Measurements from ENCODE around the gene GALNT9.
"Not testable (repeated sequence)": the region's sequence is repeated elsewhere in the genome, so short reads cannot be mapped to it uniquely, and the experiment has no call there.

The GALNT9 gene

DNA sequence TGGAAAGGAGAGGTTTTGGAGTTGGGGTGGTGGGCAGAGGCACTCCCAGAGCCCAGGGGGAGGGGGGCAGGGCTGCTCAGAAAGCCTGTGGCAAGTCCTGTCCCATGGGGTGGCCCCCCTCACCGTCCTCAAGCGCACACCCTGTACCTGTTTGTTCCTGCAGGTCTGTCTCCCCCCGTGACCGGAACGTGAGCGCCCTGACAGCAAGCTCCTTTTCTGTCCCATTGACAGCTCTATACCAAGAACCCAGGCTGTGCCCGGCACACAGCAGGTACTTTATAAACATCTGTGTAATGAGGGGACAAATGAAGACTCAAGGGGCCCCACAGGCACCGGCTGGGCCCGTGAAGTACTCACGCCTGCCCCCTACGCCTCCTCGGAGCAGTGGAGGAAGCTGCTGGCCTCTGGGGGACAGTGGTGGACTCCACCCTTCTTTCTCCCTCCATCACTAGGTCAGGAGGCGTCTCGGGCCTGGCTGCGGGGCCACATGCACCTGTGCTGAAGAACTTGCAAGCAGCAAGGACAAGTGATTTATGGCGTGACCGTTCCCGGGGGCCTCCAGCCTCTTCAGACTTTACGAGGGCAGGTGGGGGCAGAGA is 65.8 kb downstream of the GALNT9 start:
- no peak for DNase-seq

DNA sequence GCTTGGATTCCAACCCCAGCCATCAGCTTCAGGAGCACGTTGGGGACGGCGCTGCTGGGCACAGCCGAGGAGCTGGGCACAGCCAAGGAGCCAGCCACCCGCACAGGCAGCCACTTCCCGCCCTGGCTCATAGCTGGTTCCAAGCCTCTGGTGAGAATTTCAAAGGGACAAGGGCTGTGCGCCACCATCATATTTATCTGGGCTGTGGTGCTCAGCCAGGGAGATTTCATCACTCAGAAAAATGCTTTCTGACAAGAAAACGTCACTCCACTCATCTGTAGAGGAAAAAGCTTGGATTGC is 66.4 kb downstream of the GALNT9 start:
- DNase-seq, result no peak

DNA sequence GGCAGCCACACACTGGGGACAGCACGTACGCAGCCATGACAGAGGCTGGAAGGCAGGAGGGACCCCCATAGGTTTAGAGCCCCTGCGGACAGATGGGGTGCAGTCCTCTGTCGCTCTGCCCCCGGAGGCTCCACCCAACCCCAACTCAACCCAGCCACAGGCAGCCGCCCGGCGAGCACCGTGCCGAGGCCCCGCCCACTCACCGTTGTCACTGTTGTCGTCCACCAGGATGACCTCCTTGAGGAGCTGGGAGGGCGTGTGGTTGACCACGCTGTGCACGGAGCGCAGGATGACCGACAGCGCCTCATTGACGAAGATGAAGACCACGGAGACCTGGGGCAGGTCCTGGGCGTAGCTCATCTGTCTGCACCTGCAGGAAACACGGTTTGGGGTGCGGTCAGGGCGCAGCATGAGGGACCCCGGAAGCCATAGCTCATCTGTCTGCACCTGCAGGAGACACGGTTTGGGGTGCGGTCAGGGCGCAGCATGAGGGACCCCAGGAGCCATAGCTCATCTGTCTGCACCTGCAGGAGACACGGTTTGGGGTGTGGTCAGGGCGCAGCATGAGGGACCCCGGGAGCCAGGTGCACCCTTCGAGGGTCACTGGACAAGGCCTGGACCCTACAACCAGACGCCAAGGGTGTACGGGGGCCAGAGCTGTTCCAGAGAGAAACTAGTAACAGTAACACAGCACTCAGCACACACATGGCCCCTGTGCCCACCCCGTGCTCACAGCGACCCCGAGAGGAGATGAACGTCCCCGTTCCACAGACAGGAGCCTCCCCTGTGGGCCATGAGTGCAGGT is 66.9 kb downstream of the GALNT9 start:
- DNase-seq, result no peak

DNA sequence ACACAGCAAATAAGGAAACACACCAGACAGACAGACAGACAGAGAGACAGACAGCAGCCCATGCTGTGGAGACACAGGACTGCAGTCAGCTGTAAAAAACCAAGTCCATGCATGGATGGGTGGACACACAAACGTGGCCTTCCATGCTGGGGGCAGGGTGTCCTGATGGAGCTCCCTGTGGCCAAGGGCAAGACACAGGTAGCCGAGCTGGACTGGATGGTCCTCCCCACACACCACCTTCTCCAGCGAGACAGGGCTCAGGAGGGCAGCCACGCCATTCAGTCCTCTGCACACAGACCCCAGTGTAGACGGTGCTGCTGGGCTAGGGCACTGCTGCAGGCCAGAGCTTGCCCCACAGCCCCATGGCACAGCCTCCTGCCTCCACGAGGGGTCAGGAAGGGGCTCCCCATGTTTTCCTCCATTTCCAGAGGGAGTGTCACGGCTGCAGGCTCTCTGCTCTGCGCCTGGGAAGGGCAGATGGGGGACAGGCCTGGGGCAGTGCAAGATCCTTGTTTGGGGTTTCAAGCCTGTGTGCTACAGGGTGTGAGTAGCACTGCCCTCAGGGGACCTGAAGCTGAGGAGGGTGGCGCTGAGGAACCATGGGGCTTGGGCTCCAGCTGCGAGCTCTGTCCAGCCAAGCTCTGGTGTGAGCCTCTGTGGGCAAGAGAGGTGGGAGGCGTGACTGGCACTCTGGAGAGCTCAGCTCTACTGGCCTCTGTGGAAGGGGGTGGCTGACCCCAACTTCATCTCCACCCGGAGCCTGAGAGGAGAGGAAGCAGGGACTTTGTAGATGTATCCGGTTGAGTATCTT is 67.9 kb downstream of the GALNT9 start:
- no peak for DNase-seq

DNA sequence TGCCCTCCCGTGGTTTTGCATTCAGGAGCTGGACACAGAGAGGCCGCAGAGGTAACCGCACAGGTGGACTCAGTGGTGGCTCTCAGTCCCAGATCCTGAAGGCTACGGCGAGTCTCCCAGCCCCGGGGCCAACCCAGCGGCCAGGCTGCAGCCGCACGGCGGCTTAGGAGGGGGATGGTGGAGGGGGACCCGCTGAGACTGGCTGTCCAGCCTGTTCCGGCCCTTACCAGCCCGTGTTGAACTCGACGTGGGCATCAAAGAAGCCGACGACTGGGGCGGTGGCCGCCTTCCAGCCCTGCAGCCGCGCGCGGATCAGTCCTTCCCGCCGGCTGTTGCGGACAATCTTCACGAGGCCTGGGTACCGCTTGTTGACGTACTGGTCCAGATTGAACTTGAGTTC is 68.7 kb downstream of the GALNT9 start:
- DNase-seq, result no peak

DNA sequence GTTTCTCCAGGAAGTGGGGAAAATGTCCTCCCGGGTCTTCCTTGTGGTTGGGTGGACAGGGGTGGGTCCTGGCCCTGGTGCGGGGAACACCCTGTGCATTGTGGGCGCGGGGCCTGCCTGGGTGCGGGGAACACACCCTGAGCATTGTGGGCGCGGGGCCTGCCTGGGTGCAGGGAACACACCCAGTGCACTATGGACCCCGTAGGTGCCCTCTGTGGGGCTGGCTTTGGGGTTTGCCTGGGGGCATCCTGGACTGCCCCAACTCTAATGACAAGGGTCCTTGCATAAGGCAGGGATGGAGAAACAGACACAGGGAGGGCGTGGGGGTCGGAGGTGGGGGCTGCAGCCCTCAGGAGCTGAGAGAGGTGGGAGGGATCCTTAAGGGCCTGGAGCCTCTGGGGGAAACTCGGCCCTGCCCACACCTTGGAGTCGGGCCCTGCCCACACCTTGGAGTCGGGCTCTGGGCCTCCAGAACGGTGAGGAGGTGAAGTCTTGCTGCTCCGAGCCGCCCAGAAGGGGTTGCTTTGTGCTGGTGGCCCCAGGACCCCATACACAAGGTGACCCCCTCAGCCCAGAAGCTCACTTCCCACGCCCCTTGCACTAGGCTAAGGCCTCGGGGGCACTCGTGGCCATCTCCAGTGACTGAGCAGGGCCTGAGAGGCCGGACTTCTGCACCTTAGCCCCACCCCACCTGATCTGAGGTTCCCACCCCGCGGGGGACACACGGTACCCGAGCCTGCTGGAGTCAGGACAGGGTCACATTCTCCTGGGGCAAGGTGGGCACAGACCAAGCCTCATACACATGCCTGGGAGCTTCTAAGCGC is 69.3 kb downstream of the GALNT9 start:
- no peak for DNase-seq

DNA sequence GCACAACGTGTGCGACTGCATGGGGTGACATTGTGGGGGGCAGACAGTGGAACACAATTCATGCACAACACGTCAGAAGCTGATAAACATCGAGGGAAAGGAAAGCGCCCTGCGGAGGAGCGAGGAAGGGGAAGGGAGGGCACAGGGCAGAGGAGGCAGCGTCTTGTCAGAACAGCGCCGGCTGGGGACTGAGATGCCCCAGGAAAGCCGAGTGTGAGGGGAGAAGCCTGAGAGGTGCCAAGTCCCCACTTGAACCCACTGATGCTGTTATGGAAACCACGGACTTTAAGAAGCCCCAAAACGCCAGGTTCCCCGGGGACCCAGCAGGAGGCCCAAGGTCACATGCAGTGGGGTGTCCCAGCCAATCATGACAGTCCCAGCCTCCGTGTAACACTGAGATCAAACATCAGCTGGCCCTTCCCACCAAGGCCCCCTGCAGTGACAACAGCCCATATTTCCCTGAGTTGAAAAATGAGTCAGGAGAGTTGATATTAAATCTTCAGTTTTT is 70.0 kb downstream of the GALNT9 start:
- no peak for DNase-seq

DNA sequence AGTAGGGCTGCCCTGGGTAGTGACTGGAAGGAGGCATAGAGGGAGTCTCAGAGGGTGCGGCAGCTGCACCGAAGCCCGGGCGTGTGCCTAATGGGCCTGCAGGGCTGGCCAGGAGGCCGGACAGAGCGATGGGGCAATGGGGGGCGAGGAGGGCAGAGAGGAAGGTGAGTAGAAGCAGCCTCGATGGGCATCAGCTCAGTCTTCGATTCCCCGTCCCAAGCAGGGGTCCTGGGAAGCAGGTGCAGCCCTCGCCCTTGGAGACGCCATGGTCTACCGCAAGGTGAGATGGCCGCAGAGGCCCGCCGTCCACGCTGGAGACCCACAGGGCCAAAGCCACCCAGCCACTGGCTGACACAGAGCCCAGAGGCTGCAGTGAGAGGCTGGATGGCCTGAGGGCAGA is 70.8 kb downstream of the GALNT9 start:
- DNase-seq, result no peak

DNA sequence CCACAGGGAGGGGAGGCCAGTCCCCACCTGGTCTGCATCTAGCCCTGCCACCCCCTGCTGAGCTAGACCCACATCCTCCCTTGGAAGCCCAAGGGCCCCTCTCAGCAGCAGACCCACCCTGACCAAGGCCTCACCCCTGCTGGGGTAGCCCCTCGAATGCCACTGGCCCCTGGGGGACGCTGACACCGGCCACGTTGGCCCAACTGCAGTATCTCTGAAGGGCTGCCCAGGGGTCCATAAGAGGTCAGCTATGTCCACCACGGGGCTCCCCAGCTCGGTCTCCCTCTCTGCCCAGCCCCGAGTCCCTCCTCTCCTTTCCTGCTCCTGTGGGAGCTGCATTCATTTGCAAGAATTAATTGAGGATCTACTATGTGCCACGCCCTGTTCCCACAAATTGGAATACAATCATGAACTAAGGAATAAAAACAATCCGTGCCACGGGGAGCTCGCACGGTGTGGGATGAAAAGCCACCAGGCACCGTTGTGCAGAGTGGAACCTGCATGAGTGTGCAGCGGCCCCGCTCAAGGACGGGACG is 71.4 kb downstream of the GALNT9 start:
- DNase-seq, result no peak

DNA sequence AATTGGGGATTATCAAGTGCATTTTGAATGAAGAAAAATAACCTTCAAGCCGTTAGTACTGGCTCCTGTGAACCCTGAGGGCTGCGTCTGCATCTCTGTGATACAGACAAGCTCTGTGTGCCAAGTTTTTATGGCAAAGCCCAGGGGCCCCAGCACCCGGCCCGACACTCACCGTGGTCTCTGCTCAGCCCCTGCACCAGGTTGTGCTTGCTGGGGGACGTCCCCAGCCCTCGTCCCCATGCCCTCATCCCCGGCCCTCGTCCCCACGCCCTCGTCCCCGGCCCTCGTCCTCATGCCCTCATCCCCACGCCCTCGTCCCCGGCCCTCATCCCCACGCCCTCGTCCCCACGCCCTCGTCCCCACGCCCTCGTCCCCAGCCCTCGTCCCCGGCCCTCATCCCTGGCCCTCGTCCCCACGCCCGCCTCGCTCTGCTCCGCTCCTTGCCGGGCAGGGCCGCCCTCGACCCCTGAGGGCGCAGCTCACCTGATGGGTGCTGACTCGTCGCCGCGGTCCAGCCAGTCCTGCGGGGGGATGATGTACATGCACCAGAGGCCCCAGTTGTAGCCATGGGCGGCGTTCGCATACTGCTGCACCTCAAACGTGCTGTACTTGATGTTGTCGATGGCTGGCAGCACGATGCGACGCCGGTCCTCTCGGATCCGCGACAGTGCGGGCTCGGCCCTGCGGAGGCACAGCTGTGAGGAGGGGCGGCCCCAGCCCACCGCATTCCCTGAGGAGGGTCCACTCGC is 72.0 kb downstream of the GALNT9 start:
- no peak for DNase-seq

DNA sequence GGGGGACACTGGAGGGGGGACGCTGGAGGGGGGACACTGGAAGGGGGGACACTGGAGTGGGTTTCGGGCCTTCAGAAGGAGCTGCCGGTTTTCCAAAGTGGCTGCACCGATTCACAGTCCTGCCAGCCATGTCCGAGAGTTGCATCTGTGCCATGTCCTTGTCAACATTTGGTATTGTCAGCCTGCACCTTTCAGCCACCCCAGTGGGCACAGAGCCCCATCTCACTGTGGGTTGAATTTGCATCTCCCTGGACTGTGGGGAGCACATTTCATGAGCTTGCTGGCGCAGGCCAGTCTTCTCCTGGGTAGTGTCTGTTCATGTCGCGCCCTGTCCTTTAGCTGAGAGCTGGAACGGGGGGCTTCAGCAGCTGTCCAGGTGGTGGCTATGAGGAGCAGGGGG is 72.7 kb downstream of the GALNT9 start:
- no peak for DNase-seq

DNA sequence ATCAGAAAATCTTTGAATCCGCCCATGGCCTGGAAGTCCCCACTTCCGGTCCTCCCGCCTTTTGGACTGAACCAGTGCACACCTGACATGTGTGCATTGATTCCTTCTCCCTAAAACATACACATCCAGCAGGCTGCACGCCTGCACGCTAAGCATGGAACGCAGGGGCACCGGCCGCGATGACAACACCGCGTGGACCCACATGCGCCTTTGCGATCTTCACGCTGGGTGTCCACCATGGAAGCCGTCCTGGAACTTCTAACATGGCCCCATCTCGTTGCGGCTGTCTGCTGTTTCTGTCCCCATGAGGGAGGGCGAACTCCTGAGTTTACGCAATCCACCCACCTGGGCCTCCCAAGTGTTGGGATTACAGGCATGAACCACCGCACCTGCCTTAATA is 73.7 kb downstream of the GALNT9 start:
- no peak for DNase-seq

DNA sequence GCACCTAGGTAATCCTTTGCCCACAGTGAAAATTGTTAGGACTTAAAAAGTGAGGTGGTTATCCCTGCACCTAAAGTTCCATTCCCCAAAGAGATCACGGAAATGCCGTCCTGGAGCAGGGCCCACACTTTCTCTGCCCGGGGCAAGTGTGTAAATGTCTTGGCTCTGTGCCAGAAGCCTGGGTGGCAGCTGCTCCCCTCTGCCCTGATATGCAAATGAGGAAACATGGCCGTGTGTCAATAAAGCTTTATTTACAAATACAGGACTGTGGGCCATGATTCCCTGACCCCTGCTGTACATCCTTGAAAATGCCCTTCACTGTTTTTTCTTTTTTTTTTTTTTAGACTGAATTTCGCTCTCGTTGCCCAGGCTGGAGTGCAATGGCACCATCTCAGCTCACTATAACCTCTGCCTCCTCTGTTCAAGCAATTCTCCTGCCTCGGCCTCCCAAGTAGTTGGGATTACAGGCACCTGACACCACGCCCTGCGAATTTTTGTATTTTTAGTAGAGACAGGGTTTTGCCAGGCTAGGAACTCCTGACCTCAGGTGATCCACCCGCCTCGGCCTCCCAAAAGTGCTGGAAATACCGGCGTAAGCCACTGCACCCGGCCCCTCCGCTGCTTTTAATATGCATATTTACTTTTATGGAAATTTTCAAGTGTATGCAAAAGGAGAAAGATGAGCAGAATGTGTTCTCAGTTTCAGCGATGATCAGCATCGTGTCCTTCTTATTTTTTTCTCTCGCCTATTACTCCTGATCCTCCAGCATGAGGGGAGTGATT is 75.5 kb downstream of the GALNT9 start:
- DNase-seq, result no peak

DNA sequence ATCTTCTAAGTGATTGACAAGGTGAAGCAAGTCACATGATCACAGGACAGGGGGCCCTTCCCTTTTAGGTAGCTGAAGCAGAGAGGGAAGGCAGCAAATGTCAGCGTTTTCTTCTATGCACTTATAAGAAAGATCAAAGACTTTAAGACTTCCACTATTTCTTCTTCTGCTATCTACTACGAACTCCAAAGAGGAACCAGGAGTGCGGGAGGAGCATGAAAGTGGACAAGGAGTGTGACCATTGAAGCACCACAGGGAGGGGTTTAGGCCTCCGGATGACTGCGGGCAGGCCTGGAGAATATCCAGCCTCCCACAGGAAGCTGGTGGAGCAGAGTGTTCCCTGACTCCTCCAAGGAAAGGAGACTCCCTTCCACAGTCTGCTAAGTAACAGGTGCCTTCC is 76.4 kb downstream of the GALNT9 start:
- not testable (repeated sequence) for DNase-seq

DNA sequence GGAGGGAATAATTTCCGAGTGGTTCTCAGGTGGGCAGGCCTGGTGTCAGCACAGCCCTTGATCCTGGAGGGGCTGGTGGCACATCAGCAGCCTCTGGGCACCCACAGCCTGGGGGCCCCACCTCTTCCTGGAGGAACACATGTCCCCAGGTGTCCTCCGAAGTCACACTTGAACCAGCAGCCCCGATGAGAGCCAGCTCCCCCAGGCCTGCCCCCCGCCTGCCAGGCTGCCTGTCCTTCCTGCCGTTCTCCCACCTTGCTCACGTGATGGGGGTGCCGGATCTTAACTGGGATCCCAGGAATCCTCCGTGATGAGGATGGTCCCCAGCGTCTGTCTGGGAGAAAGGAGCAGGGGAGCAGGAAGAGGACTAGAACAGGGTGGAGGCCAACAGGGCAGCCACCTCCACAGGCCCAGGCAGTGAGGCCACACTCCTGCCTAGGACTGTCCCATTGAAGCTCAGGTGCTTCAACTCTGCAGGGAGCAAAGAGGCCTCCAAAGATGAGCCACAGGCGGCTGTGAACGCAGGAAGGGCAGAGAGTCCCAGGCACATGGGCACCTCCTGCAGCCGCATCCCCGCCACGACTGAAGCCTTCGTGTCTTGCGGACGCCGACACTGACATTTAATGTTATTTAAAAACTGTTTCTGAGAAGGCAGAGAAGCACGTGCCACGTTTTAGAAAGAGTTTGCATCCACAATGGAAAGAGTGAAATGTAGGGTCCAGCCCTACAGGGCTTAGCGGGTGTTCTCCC is 77.5 kb downstream of the GALNT9 start:
- no peak for DNase-seq

DNA sequence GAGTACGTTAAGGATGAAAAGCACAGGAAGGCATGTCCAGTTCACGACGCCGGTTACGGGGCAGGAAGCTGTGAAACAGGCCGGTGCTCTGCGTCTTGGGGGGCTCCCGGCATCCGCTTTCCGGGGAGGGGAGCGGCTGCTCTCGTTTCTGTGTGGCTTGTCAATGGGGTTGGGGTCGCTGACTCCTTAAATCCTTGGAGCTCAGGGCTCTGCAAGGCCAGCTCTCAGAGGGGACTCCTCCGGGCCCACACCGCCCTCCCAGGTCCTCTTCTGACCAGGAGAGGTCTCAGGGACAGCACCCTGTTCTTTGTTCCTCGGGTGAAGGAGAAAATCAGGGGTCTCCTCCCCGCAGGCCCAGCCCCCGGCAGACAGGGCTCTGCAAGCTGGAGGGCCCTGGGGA is 78.1 kb downstream of the GALNT9 start:
- DNase-seq, result no peak

DNA sequence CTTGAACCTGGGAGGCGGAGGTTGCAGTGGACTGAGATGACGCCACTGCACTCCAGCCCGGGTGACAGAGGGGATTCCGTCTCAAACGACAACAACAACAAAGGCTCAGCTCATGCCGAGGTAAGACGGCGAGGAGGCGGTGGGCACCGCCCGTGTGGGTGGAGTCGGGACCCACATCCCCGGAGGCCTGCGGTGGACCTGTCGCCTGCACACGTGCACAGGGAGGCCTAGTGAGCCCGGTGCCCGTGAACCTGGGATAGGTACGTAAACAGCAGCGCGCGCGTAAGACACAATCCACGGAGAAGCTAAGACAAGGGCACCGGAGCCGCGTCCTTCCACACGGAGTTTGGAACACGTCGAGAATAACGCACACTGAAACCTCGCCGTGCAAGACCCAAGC is 78.7 kb downstream of the GALNT9 start:
- DNase-seq, result no peak

DNA sequence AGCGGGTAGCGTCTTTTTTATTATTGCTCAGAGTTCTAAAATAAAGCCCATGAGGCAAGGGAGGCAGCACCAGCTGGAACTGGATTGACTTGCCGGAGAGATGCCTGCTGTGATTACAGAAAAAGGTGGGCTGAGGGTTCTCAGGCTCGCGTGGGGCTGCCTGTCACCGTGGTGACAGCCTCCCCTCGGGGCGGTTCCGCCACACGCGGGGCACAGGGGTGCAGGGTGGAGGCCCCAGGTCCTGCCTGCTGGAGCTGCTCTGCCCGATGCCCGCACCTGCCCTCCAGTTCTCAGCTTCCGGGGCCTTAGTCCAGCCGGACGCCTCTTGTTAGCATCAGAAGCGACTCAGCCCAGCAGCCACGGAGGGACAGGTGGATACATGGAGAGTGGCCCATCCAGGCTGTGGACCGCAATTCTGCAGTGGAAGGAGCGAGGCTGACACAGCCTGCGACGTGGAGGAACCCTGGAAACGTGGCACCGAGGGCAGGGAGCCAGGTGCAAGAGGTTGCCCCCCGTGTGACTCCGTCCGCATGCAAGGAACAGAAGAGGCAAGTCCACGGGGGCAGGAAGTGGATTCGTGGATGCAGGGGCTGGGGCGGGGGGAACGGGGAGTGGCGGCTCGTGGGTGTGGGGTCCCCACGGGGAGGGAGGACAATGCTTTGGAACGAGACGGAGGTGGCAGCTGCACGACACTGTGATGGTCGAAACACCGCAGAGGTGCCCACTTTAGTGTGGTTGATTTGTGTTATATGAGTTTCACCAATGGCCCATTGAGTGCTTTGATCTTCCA is 79.5 kb downstream of the GALNT9 start:
- no peak for DNase-seq

DNA sequence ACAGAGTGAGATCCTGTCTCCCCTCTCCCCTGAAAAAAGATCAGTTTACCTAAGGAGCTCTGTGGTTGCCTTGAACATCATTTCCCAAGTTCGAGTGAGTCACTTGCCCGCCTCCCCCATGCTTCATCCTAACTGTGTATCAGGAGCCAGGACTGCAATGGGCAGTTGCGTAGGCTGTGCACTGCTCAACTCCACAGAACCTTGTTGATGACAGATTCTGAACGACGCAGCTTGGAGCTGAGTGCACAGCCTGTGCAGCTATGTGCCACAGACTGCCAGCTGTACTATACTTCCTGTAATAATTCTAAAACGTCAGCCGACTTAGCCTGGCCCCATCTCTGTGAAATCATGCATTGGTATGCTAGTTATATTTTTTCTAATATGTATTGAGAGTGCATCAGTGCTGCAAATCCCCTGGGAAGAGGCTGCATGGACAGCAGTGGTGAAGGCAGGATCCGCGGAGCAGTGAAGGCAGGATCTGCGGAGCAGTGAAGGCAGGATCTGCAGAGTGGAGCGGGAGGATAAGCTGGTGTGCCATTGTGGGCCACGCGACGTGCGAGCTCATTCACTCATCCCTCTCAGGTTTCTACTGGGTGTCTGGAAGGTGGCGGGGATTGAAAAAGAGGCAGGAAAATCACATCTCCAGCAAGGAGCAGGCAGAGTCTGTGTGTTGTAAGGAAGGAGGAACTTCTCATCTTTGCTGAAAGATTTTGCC is 80.8 kb downstream of the GALNT9 start:
- no peak for DNase-seq
